Retinal pigment epithelial cell (primary cell): ENCODE measurements around the gene KLHL3.
"Not testable (repeated sequence)": the region's sequence is repeated elsewhere in the genome, so short reads cannot be mapped to it uniquely, and the experiment has no call there.

Experiments used
- DNase-seq: peaks from one replicate; pipeline ENCODE4 v3.0.0-alpha.2; 2010; ENCODE audit warnings: low read depth
- H3K4me3 ChIP-seq: 2 replicates; pipeline ENCODE4 v1.5.1; 2011; ENCODE audit warnings: mild to moderate bottlenecking, low read length, control low read depth, moderate library complexity
- CTCF ChIP-seq: conservative IDR thresholded peaks from 2 replicates; pipeline ENCODE4 v1.5.1; 2011; ENCODE audit warnings: low read depth, low read length, control low read depth, inconsistent platforms

KLHL3 gene

DNA sequence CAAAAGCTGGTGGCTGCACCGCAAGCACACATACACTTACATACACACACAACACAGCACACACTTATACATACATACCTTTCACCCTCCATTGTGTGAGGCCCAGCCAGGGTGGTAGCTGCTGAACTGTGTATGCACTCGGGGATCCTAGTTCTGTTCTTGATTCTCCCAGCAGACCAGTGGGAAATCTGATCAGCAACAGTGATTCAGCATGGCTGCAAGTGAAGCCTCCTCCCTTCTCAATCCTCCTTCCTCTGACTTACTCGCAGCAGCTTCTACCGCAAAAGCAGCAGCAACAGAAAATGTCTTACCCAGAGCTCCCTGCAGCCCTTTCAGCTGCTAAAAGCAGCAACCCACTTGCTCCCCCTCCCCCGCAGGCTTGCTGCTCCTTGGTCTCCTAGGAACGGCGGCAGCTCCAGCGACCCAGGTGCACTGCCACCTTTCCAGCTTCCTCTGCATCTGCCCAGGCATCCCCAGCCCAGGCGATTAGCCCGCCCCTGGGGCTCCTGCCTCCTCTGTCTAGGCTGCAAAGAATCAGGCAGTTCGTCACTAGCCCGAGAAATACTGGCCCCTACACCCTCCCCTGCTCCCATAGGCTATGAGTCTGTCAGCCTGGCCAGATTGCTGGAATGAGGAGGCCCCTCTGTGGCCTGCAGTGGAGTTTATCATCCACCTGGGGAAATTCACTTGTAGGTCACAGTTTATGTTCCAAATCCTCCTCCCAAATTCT is at the start of gene KLHL3:
Gene KLHL3 (minus strand): TSS at position 535 of the 730 bp plus-strand sequence. CDS start 443 bp downstream, at position 92.
- peak; percentile 35 for TF ChIP-seq CTCF
- no peak for DNase-seq
- peak within 1 kb of the TSS; percentile 67 for H3K4me3 ChIP-seq

DNA sequence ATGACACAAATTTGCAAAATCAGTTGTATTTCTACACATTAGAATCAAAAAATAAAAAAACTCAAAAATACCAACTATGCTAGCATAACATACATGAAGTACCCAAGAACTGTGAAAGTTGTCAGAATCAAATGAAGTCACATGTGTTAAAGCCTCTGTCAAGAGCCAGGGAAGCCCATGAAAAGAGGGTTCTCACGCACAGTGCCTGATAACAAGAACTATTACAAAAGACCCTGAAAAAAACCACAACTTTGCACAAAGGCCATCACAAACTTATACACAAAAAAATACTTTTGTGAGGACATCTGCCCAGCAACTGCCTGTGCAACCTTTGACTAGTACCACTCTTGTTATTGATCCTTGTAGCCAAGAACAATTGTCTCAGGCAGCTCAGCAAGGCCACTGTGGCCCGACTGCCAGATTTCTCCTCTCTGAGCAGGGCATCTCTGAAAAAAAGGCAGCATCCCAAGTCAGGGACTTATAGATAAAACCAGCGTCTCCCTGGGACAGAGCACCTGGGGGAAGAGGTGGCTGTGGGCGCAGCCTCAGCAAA is 47.2 kb upstream of the KLHL3 start:
- no peak for DNase-seq
- H3K4me3 ChIP-seq, result no peak overlapping the region
- TF ChIP-seq CTCF, result no peak

GRCh38 chr5:137782055-137782454 is 46.2 kb upstream of the KLHL3 start:
- no peak for DNase-seq
- TF ChIP-seq CTCF, result no peak
- no peak overlapping the region for H3K4me3 ChIP-seq

- DNase-seq, result peak; percentile 12
- peak; percentile 75 for TF ChIP-seq CTCF
- no peak overlapping the region for H3K4me3 ChIP-seq
Observed at GRCh38 chr5:137778772-137779564, 43.1 kb upstream of the KLHL3 start.

GRCh38 chr5:137767937-137768336 is 32.0 kb upstream of the KLHL3 start:
- not testable (repeated sequence) for H3K4me3 ChIP-seq, DNase-seq

GRCh38 chr5:137761566-137761965 is 25.7 kb upstream of the KLHL3 start:
- H3K4me3 ChIP-seq, result no peak overlapping the region
- no peak for DNase-seq
- no peak for TF ChIP-seq CTCF

DNA sequence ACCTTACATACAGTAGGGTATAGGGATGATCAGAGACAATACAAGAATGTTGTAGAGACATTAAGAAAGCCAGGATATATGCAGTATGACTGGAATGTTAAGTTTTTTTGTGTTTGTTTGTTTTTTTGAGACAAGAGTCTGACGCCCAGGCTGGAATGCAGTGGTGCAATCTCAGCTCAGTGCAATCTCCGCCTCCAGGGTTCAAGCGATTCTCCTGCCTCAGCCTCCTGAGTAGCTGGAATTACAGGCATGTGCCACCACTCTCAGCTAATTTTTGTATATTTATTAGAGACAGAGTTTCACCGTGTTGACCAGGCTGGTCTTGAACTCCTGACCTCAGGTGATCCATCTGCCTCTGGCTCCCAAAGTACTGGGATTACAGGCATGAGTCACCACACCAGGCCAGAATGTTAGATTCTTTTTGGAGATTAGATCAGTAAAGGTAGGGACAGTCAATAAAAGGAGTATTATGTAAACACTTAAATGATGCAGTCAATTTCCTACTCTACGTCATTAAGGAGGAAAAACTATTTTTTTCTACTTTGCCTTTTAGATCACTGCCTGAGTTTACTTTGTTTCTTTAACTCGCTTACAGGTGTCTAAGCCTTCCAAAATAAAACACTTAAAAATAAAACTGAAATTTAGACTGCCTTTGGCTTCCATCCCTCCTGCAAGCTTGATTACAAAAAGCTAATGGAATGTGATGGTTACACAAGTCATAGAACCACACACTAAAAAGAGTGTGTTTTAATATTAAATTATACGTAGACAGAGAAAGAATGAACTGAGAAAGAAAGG is 25.0 kb upstream of the KLHL3 start:
- TF ChIP-seq CTCF, result no peak
- no peak overlapping the region for H3K4me3 ChIP-seq

More for the DNA sequence above, 25.0 kb upstream of the KLHL3 start:
- DNase-seq, result no peak
